SKM-1 treated with dmso at 0.1 percent for 144 hours (cell line): ENCODE measurements around the gene ZNF574.

ENCODE experiments used
- DNase-seq: peaks from one replicate; lab custom pipeline; 2025; ENCODE audit not compliant: unreplicated experiment; lab: John Stamatoyannopoulos, UW

Gene ZNF574

DNA sequence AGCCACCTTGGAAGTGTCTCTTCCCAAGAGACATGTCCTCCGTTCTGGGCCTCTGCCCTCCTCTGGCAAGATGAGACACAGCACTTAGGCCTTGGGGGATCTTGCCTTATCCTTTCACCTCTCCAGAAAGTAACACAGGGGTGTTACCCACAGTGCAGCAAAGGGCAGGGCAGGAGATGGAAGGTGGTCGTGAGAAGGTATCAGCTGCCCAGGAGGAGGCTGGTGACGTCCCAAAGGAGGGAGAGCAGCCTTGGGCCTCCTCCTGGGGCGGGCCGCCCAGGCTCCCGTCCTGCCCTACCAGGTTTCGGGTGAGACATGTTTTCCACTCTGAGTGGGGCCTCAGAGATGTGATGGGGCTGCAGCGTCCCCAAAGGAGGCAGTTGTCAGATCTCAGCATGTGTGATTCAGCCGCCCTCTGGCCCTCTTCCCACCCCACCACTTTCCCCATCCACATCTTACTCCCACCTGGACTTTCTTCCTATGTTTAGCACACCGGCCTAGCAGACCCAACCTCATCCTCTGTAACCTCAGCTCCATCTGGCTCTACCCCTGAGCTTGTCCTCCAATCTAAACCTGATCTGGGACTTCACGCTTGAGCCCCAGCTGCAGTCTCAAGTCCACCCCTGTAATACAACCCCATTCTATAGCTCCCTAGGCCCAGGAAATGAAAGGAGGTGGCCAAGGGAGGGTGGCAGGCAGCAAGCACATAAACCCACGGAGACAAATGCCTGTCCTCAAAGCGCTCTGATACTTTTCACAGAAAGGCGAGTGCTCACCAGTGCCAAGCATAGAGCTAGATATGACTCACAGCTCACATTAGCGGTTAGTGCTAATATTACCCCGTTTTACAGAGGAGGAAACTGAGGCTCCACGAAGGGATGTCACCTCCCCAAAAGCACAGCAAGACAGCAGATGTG, 47.0 kb downstream of the ZNF574 start:
- DNase-seq, result peak; percentile 7

DNA sequence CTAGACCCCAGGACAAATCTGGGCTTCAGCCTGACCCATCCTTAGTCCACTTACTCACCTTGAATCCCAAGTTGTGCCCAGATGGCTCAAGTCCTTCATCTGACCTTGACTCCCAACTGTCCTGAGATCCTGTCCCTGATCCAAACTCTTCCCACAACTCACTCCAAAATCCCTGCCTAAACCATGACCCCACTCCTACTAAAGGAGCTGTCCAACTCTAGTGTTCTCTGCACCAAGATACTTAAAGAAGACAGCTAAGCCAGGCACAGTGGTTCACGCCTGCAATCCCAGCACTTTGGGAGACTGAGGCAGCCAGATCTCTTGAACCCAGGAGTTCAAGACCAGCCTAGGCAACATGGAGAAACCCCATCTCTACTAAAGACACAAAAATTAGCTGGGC, 47.8 kb downstream of the ZNF574 start:
- no peak for DNase-seq

- no peak for DNase-seq
These were observed 48.5 kb downstream of the ZNF574 start for GRCh38 chr19:42124386-42124901.

DNA sequence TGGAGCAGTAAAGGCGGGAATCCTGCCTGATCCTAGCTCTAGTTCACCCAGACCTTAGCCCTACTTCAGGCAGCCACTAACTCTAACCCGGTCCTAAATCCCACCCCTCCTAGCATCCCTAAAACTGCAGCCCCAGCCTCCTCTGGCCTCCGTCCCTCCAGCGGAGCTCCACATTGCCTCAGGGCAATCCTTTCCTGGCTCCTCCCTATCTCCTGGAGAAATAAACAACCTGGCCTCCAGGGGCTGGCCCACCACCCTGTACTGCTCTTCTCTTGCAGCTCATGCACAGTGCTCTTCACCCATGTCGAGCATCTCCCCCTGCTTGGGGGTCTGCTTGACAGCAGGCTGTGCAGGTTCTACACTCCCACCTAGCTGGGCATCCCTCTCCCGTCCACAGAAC, 49.6 kb downstream of the ZNF574 start:
- DNase-seq, result no peak

DNA sequence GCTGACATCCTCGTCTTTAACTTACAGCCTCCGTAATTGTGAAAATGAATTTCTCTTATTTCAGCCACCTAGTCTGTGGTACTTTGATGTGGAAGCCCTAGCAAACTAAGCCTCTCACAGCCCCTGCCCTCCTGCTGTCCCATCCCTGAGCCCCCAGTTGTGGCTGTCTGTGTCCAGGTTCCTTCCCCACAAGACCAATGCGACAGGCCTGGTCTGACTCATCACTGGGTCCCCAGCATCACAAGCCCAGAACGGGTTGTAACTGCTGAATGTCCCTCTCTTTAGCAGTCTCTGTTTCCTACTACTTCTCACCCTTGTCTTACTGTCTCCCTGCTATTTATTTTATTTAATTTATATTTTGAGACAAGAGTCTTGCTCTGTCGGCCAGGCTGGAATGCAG, 50.6 kb downstream of the ZNF574 start:
- DNase-seq, result no peak

GRCh38 chr19:42129399-42130253, 53.7 kb downstream of the ZNF574 start:
- peak; percentile 8 for DNase-seq

- DNase-seq, result no peak
These were observed 54.2 kb downstream of the ZNF574 start for GRCh38 chr19:42130254-42130573.
